Muscle layer of duodenum (tissue), 2 donors: ENCODE data around the gene CST1.
"Not testable (repeated sequence)": the region's sequence is repeated elsewhere in the genome, so short reads cannot be mapped to it uniquely, and the experiment has no call there.

ENCODE experiments used
- H3K27ac ChIP-seq: one replicate; pipeline ENCODE4 v1.7.0; 2013; ENCODE audit warnings: mild to moderate bottlenecking, low read length
- H3K27me3 ChIP-seq: one replicate; pipeline ENCODE4 v1.7.0; 2013; ENCODE audit warnings: low read depth, mild to moderate bottlenecking, control low read depth, low read length
- H3K36me3 ChIP-seq, 2 donors: one replicate each; pipeline ENCODE4 v1.7.0; 2013; ENCODE audit warnings: low read length in 2 of 2, control low read depth in 1 of 2, mild to moderate bottlenecking in 1 of 2; ENCODE audit not compliant: insufficient read depth in 2 of 2, control insufficient read depth in 1 of 2
- H3K4me1 ChIP-seq, 2 donors: one replicate each; pipeline ENCODE4 v1.7.0; 2013; ENCODE audit warnings: low read length in 2 of 2, mild to moderate bottlenecking in 2 of 2, control low read depth in 1 of 2, moderate library complexity in 1 of 2; ENCODE audit not compliant: insufficient read depth in 2 of 2, control insufficient read depth in 1 of 2
- H3K4me3 ChIP-seq, 2 donors: one replicate each; pipeline ENCODE4 v1.7.0; 2013; ENCODE audit warnings: low read length in 2 of 2, low read depth in 1 of 2, mild to moderate bottlenecking in 1 of 2
- H3K9me3 ChIP-seq, 2 donors: one replicate each; pipeline ENCODE4 v1.7.0; 2013; ENCODE audit warnings: low read length in 2 of 2, control low read depth in 1 of 2, mild to moderate bottlenecking in 1 of 2; ENCODE audit not compliant: control insufficient read depth in 1 of 2
- donor health status: healthy.

CST1 gene

DNA sequence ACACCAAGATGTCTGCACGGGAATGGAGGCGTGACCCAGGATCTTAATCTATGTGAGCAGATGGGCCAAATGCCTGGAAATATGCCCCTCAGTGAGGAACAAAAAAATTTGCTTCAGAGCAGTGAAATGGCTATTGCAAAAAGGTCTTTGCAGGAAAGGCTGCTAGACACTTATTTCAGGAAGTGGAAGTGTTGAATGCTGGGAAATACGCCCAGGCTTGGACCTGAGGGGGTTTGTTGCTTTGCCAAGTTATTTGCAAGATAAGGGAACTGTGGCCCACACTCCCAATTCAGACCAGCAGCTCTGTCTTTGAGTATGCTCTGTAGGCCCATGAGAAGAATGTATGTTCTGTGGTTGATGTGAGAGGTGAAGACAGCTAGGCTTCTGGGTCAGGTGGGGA, 15.3 kb downstream of the CST1 start:
- not testable (repeated sequence) for H3K4me3 ChIP-seq, H3K4me1 ChIP-seq, H3K27ac ChIP-seq

DNA sequence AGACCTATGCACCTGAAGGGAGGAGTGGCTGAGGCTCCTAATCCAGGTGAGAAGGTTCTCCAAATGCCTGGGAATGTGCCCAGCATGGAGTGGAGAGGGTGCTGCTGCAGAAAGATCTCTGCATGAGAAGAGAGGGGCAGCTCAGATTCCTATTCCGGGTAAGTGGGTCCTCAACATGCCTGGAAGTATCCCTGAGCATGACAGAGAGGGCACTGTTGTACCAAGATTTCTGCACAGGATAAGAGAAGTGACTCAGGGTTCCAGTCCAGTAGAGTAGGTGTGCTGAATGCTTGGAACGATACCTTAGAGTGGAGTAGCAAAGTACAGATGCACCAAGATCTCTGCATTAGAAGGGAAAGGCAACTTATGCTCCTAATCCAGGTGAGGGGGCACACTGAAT, 15.8 kb downstream of the CST1 start:
- H3K27ac ChIP-seq, H3K27me3 ChIP-seq, H3K9me3 ChIP-seq, H3K4me1 ChIP-seq, H3K36me3 ChIP-seq, H3K4me3 ChIP-seq: not testable (repeated sequence)

More for the DNA sequence above, 15.3 kb downstream of the CST1 start:
- not testable (repeated sequence) for H3K27me3 ChIP-seq, H3K36me3 ChIP-seq, H3K9me3 ChIP-seq

DNA sequence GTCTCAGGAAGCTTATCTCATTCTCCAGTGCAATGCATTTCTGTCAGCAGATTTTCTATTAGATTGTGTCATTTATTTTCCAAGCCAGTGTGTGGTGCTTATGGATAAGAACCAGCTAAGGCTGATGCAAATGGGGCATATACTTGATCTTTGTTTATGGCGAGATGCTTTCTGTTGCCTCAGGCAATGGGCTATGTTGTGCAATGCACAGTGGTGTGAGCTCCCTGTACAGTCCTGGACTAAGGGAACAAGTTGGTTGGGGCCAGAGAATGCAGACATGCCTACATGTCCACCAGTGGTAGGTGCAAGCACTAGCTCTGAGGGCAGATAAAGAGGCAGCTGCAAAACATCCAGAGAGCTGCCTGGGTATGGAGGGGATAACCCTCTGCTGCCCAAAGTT, 16.3 kb downstream of the CST1 start:
- H3K9me3 ChIP-seq, H3K36me3 ChIP-seq, H3K27ac ChIP-seq, H3K4me3 ChIP-seq, H3K27me3 ChIP-seq, H3K4me1 ChIP-seq: not testable (repeated sequence)

DNA sequence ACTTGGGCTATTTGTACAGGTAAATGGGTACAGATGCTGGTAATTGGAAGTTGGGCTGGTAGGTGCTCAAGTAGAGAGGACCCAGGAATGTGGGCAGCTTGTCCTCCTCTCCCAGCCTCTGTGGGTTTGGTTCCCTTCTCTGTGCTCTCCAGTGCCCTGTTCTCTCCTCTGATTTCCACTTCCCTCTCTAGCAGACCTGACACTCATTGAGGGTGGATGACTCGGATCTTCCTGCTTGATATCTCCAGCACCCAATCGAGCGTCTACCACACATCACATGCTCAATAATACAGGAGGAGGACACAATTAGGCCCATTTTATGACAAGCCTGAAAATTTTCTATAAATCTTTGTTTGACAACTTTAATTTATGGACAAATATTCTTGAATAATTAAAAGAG, 23.7 kb downstream of the CST1 start:
- Histone ChIP-seq H3K9me3 (no peaks in the 10 kb centered on the region), H3K36me3 (no peaks in the 10 kb centered on the region), H3K4me1 (no peaks in the 10 kb centered on the region), H3K27ac (no peak overlapping the region), H3K27me3 (no peaks in the 10 kb centered on the region), H3K4me3 (no peak overlapping the region)

DNA sequence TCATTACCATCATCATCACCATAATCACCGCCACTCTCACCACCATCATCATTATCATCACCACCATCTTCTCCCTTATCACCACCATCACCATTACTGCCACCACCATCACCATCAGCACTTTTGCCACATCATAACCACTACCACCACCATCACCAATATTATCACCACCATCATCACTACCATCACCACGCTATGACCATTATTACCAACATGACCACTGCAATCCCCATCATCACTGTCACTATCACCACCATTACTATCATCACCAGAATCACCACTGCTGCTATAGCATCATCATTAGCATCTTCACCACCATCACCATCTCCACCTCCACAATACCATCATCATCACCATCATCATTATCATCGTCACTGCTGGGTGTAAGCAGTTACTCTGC, 25.6 kb downstream of the CST1 start:
- Histone ChIP-seq H3K9me3 (no peaks in the 10 kb centered on the region), H3K4me1 (no peaks in the 10 kb centered on the region), H3K36me3 (no peaks in the 10 kb centered on the region), H3K27ac (no peak overlapping the region), H3K27me3 (no peaks in the 10 kb centered on the region), H3K4me3 (no peak overlapping the region)

DNA sequence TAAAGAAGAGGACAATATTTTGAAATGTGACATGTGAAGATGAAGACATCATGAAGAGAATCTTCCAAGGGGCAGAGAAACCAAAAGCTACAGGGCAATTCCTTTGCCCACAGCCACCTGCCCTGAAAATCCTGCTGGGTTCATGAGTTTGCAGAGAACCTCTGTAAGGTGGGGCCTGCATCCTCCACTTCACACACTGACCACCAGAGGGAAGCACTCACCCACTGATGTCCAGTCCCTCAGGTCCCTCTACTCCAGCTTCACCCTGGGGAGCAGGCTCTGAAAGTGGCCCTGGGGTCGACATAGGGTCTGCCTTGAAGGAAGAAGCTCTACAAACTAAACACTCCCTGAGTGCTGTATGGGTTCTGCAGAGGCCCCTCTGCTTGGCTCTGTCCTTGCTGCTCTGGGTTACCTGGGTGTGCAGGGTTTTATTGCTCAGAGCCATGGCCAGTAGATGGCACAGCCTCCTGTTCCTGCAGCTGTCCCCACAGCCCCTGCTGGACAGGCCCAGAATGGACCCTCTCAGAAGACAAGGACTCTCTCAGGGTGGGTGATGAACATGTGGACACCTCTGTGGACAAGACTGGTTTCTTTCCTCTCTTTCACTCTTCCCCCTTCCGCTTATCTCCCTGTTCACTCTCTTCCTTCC, 27.0 kb downstream of the CST1 start:
- H3K36me3 ChIP-seq, H3K27me3 ChIP-seq, H3K4me1 ChIP-seq, H3K9me3 ChIP-seq, H3K27ac ChIP-seq, H3K4me3 ChIP-seq: not testable (repeated sequence)

DNA sequence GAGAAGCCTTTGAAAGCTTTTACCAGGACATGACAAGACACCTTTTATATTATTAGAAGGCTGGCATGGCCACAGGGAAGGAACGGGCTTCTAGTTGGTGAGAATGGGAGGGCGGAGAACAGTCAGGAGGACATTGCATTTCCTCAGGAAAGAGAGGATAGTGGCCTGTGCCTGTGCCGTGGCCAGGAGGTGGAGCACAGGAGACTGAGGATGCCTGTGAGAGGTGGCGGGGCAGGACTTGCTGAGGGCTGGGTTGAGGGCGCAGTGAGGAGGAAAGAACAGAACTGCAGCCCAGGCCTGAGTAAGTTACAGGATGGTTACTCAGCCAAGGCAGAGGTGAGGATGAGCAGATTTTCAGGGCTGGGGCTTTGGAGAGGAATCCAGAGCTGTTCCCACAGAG, 27.9 kb downstream of the CST1 start:
- not testable (repeated sequence) for H3K9me3 ChIP-seq, H3K27me3 ChIP-seq, H3K4me3 ChIP-seq, H3K4me1 ChIP-seq, H3K36me3 ChIP-seq, H3K27ac ChIP-seq

DNA sequence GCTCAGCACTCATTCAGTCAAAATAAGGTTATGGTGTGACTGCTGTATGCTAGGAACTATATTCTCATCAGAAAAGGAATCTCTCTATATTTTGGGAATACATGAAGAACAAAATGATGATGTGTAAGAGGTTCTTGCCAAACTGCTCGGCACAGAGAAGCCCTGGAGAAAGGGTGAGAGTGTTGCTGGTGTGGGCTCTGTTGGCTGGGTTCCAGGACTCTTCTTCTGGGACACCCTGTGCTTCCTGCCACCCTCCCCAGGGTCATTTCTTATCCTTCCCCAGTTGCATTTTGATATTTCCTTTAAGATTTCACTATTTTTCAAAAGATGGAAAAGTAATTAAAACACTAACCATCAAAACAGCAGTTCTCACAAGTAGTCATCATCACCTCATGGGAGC, 28.8 kb downstream of the CST1 start:
- no peak overlapping the region for H3K4me3 ChIP-seq
- peaks cover 0 to 4% of the 10 kb centered on the region in 2 donors for H3K9me3 ChIP-seq
- no peaks in the 10 kb centered on the region for H3K36me3 ChIP-seq
- no peaks in the 10 kb centered on the region for H3K4me1 ChIP-seq
- no peak overlapping the region for H3K27ac ChIP-seq
- no peaks in the 10 kb centered on the region for H3K27me3 ChIP-seq

DNA sequence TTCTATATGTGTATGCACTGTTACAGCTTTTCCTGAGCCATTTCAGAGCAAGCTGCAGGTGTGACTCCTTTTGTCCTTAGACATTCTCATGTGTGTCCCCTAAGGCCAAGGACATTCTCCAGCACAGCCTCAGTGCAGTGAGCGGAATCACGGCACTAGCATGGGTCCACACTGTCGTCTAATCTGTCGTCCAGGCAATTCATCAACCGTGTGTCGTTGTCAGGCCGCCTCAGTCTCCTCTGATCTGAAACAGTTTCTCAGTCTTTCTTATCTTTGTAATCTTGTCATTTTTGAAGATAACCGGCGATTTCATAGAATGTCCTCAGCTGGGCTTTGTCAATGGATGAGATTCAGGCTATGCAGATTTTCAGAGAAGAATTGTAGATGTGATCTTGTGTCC, 31.4 kb downstream of the CST1 start:
- not testable (repeated sequence) for H3K9me3 ChIP-seq, H3K4me3 ChIP-seq, H3K27ac ChIP-seq, H3K36me3 ChIP-seq, H3K27me3 ChIP-seq, H3K4me1 ChIP-seq

DNA sequence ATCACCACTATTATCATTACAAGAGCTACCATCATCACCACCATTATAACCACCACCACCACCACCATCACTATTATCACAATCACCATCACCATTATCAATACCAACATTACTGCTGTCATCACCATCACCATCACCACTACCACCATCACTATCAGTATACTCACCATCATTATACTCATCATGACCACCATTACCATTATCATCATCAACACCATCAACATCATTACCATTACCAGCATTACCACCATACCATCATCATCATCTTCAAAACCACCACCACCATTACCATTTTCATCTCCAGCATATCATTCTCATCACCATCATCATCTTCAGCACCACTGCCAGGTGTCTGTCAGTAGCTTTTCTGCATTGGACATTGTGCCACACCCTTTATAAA, 39.0 kb downstream of the CST1 start:
- not testable (repeated sequence) for H3K9me3 ChIP-seq, H3K36me3 ChIP-seq, H3K27me3 ChIP-seq, H3K27ac ChIP-seq, H3K4me3 ChIP-seq, H3K4me1 ChIP-seq

DNA sequence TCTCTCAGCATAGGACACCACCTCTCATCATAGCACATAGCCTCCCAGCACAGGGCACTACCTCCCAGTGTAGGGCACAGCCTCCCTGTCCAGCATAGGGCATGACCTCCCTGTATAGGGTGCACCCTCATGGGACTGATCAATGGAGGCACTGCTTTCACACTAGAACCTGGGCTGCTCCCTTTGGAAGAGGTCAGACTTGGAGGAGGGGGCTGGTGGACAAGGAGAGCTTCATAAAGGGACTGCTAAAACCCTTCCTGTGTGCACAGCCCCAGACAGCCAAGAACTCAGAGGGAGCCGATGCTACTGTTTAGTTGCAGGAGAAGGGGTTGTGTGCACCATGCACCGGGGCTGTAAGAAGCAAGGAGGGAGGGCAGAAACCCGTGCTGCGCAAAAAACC, 40.0 kb downstream of the CST1 start:
- no peak overlapping the region for H3K27ac ChIP-seq
- H3K27me3 ChIP-seq, result no peaks in the 10 kb centered on the region
- H3K4me1 ChIP-seq, result no peaks in the 10 kb centered on the region
- no peak overlapping the region for H3K4me3 ChIP-seq
- H3K9me3 ChIP-seq, result no peaks in the 10 kb centered on the region
- no peaks in the 10 kb centered on the region for H3K36me3 ChIP-seq

DNA sequence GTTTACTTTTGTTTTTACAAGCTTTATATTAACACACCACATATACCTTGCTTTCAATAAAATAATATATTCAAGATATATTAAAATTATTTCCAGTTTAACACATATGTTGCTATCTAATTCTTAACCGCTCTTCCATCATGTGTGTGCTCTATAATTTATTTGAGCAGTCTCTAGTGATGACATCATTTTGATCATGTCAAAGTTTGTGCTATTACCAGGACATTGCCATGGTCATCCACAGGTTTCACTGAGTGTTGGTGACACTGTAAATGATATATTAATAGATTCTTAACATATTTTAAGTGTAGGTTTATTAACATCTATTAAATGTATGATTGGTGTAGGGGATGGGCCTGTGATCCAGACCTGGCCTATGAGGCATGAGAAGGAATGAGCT, 44.8 kb downstream of the CST1 start:
- H3K4me1 ChIP-seq, result no peaks in the 10 kb centered on the region
- no peaks in the 10 kb centered on the region for H3K27me3 ChIP-seq
- no peaks in the 10 kb centered on the region for H3K36me3 ChIP-seq
- H3K4me3 ChIP-seq, result no peak overlapping the region
- no peaks in the 10 kb centered on the region for H3K9me3 ChIP-seq
- H3K27ac ChIP-seq, result no peak overlapping the region
